DND-41 (cell line): ENCODE results near the gene TUBGCP4.

Experiments
- CTCF ChIP-seq: IDR thresholded peaks from 2 replicates; pipeline ENCODE4 v1.5.1; 2012; ENCODE audit warnings: borderline replicate concordance, low read length, moderate library complexity, mild to moderate bottlenecking; ENCODE audit not compliant: poor library complexity, severe bottlenecking; ENCODE audit errors: extremely low read depth
- EZH2 ChIP-seq: IDR thresholded peaks from 3 replicates; pipeline ENCODE4 v1.6.1; 2012; ENCODE audit warnings: borderline replicate concordance, low read depth, mild to moderate bottlenecking, moderate library complexity, low read length, inconsistent platforms; ENCODE audit not compliant: severe bottlenecking

DNA sequence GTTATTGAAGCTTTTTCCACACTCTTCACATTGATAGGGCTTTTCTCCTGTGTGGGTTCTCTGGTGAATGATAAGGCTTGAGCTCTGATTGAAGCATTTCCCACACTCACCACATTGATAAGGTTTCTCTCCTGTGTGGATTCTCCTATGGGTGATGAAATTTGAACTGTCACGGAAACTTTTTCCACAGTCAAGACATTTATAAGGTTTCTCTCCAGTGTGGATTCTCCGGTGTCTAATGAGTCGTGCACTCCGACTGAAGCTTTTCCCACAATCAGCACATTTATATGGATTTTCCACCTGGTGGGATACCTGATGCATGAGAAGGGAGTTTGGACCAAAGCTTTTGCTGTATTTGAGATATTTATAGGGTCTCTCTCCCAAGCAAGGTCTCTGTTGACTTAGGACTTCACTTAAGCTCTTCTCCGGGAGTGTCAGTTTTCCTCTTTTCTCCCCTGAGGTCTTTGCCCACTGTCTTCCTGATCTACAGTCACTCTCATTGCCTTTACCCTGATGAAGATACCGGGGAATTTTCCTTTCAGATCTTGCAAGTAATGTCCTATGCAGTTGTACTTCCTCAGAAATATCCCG is 9.5 kb upstream of the TUBGCP4 start:
- TF ChIP-seq CTCF (no peak), EZH2 (no peak)
